Measurements from ENCODE around the gene OLIG2. TPM values are rescaled to one million over a fixed set of nuclear protein-coding genes. Genes with fewer than 3 reads are reported as not detected.

OLIG2 gene
- total and polyA plus RNA-seq, 3 experiments from 2014 or later: not detected

- no peak overlapping the region for H3K27ac ChIP-seq (ENCODE audit: low read depth, low read length)
- no peak overlapping the region for H3K4me3 ChIP-seq (ENCODE audit: low read length)
- no peak overlapping the region for H3K27ac Mint-ChIP-seq
- H3K4me3 Mint-ChIP-seq: peak overlapping the region in 2 of 7 donors; percentile 1 to 4
- DNase-seq: no peak
- H3K36me3 ChIP-seq (ENCODE audit: insufficient read depth, low read length): no peaks in the 10 kb centered on the region
- POLR2A ChIA-PET: no interaction called here
- no peaks in the 10 kb centered on the region for H3K36me3 Mint-ChIP-seq
- H3K4me1 Mint-ChIP-seq: peaks cover 39 to 69% (median 46%) of the 10 kb centered on the region in 3 donors
- peaks cover 68 to 89% of the 10 kb centered on the region in 2 donors for H3K27me3 Mint-ChIP-seq
- no peaks in the 10 kb centered on the region for H3K9me3 ChIP-seq (ENCODE audit: low read length)
- peaks cover 75% of the 10 kb centered on the region for H3K27me3 ChIP-seq (ENCODE audit: insufficient read depth, low read length, poor library complexity, severe bottlenecking)
- peaks cover 22% of the 10 kb centered on the region for H3K4me1 ChIP-seq (ENCODE audit: insufficient read depth, low read length)
- peaks cover 0 to 2% (median 0%) of the 10 kb centered on the region in 5 donors for H3K9me3 Mint-ChIP-seq
- CTCF ChIA-PET: interaction anchor here (0.9 kb wide), 1 partner anchor 250 kb away, joined by 3 read pairs; the partner anchor contains the start of gene PAXBP1
Measured at GRCh38 chr21:33021667-33022066, 4.1 kb upstream of the OLIG2 start.

GRCh38 chr21:33022489-33022827 lies 3.3 kb upstream of the OLIG2 start:
- Mint-ChIP-seq H3K36me3 (no peaks in the 10 kb centered on the region), H3K27ac (peak overlapping the region in 1 of 8 donors; percentile 48), H3K9me3 (peaks cover 0 to 2% (median 0%) of the 10 kb centered on the region in 5 donors), H3K4me1 (peaks cover 40 to 74% (median 48%) of the 10 kb centered on the region in 3 donors), H3K27me3 (peaks cover 72 to 86% of the 10 kb centered on the region in 2 donors), H3K4me3 (peak overlapping the region in 5 of 7 donors; percentile 24 to 78 (median 50))
- Histone ChIP-seq H3K36me3 (ENCODE audit: insufficient read depth, low read length) (no peaks in the 10 kb centered on the region), H3K4me1 (ENCODE audit: insufficient read depth, low read length) (peaks cover 23% of the 10 kb centered on the region), H3K4me3 (ENCODE audit: low read length) (no peak overlapping the region), H3K27me3 (ENCODE audit: insufficient read depth, low read length, poor library complexity, severe bottlenecking) (peaks cover 81% of the 10 kb centered on the region), H3K9me3 (ENCODE audit: low read length) (no peaks in the 10 kb centered on the region), H3K27ac (ENCODE audit: low read depth, low read length) (no peak overlapping the region)
- DNase-seq: no peak
- POLR2A ChIA-PET: no interaction called here
- CTCF ChIA-PET: no interaction called here

DNA sequence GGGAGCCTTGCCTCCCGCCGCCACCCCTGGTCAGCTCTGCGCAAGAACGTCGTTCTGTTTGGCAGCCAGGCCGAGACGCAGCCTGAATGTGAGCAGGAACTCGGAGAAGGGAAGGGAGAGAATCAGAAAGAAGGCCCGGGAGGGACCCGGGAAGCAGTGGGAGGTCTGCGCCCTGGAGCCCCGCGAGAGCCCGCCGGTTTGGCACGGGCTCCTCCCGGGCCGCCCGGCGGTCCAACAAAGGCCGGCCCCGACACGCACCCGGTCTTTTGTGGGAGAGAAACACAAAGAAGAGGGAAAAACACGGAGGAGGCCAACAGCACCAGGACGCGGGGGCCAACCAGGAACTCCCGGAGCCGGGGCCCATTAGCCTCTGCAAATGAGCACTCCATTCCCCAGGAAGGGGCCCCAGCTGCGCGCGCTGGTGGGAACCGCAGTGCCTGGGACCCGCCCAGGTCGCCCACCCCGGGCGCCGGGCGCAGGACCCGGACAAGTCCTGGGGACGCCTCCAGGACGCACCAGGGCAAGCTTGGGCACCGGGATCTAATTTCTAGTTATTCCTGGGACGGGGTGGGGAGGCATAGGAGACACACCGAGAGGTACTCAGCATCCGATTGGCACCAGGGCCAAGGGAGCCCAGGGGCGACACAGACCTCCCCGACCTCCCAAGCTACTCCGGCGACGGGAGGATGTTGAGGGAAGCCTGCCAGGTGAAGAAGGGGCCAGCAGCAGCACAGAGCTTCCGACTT lies 2.7 kb upstream of the OLIG2 start:
- Mint-ChIP-seq H3K36me3 (no peaks in the 10 kb centered on the region), H3K27me3 (peaks cover 72 to 81% of the 10 kb centered on the region in 2 donors), H3K4me1 (peaks cover 40 to 74% (median 49%) of the 10 kb centered on the region in 3 donors), H3K27ac (peak overlapping the region in 1 of 8 donors; percentile 48), H3K9me3 (peaks cover 0 to 2% (median 0%) of the 10 kb centered on the region in 5 donors), H3K4me3 (peak overlapping the region in 6 of 7 donors; percentile 19 to 78 (median 46))
- CTCF ChIA-PET: no interaction called here
- Histone ChIP-seq H3K36me3 (ENCODE audit: insufficient read depth, low read length) (no peaks in the 10 kb centered on the region), H3K27ac (ENCODE audit: low read depth, low read length) (no peak overlapping the region), H3K4me3 (ENCODE audit: low read length) (no peak overlapping the region), H3K4me1 (ENCODE audit: insufficient read depth, low read length) (peaks cover 27% of the 10 kb centered on the region), H3K9me3 (ENCODE audit: low read length) (no peaks in the 10 kb centered on the region), H3K27me3 (ENCODE audit: insufficient read depth, low read length, poor library complexity, severe bottlenecking) (peaks cover 84% of the 10 kb centered on the region)
- POLR2A ChIA-PET: interaction anchor here (0.5 kb wide), 1 partner anchor 51 kb away, joined by 3 read pairs; no protein-coding TSS in a partner anchor
- no peak for DNase-seq

DNA sequence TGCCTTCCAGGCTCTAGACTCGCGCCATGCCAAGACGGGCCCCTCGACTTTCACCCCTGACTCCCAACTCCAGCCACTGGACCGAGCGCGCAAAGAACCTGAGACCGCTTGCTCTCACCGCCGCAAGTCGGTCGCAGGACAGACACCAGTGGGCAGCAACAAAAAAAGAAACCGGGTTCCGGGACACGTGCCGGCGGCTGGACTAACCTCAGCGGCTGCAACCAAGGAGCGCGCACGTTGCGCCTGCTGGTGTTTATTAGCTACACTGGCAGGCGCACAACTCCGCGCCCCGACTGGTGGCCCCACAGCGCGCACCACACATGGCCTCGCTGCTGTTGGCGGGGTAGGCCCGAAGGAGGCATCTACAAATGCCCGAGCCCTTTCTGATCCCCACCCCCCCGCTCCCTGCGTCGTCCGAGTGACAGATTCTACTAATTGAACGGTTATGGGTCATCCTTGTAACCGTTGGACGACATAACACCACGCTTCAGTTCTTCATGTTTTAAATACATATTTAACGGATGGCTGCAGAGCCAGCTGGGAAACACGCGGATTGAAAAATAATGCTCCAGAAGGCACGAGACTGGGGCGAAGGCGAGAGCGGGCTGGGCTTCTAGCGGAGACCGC lies 2.0 kb upstream of the OLIG2 start:
- DNase-seq: no peak
- peak overlapping the region in 3 of 8 donors; percentile 31 to 71 (median 55) for H3K27ac Mint-ChIP-seq
- Histone ChIP-seq H3K27ac (ENCODE audit: low read depth, low read length) (no peak overlapping the region), H3K36me3 (ENCODE audit: insufficient read depth, low read length) (no peaks in the 10 kb centered on the region), H3K27me3 (ENCODE audit: insufficient read depth, low read length, poor library complexity, severe bottlenecking) (peaks cover 85% of the 10 kb centered on the region), H3K4me1 (ENCODE audit: insufficient read depth, low read length) (peaks cover 34% of the 10 kb centered on the region), H3K4me3 (ENCODE audit: low read length) (no peak overlapping the region), H3K9me3 (ENCODE audit: low read length) (no peaks in the 10 kb centered on the region)
- H3K4me3 Mint-ChIP-seq: peak overlapping the region; percentile 28 to 74 (median 41)
- peaks cover 73 to 81% of the 10 kb centered on the region in 2 donors for H3K27me3 Mint-ChIP-seq
- H3K4me1 Mint-ChIP-seq: peaks cover 45 to 81% (median 55%) of the 10 kb centered on the region in 3 donors
- CTCF ChIA-PET: no interaction called here
- peaks cover 0 to 2% (median 0%) of the 10 kb centered on the region in 5 donors for H3K9me3 Mint-ChIP-seq
- no peaks in the 10 kb centered on the region for H3K36me3 Mint-ChIP-seq
- POLR2A ChIA-PET: interaction anchor here (0.5 kb wide), 1 partner anchor 50 kb away, joined by 3 read pairs; no protein-coding TSS in a partner anchor

DNA sequence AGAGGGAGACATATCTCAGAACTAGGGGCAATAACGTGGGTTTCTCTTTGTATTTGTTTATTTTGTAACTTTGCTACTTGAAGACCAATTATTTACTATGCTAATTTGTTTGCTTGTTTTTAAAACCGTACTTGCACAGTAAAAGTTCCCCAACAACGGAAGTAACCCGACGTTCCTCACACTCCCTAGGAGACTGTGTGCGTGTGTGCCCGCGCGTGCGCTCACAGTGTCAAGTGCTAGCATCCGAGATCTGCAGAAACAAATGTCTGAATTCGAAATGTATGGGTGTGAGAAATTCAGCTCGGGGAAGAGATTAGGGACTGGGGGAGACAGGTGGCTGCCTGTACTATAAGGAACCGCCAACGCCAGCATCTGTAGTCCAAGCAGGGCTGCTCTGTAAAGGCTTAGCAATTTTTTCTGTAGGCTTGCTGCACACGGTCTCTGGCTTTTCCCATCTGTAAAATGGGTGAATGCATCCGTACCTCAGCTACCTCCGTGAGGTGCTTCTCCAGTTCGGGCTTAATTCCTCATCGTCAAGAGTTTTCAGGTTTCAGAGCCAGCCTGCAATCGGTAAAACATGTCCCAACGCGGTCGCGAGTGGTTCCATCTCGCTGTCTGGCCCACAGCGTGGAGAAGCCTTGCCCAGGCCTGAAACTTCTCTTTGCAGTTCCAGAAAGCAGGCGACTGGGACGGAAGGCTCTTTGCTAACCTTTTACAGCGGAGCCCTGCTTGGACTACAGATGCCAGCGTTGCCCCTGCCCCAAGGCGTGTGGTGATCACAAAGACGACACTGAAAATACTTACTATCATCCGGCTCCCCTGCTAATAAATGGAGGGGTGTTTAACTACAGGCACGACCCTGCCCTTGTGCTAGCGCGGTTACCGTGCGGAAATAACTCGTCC lies 1.3 kb upstream of the OLIG2 start:
- no peak overlapping the region for H3K27ac ChIP-seq (ENCODE audit: low read depth, low read length)
- H3K4me3 Mint-ChIP-seq: peak overlapping the region; percentile 28 to 64 (median 41)
- peaks cover 72 to 81% of the 10 kb centered on the region in 2 donors for H3K27me3 Mint-ChIP-seq
- no peak for DNase-seq
- H3K27me3 ChIP-seq (ENCODE audit: insufficient read depth, low read length, poor library complexity, severe bottlenecking): peaks cover 85% of the 10 kb centered on the region
- CTCF ChIA-PET: no interaction called here
- no peaks in the 10 kb centered on the region for H3K36me3 Mint-ChIP-seq
- H3K4me1 ChIP-seq (ENCODE audit: insufficient read depth, low read length): peaks cover 36% of the 10 kb centered on the region
- no peak overlapping the region for H3K4me3 ChIP-seq (ENCODE audit: low read length)
- POLR2A ChIA-PET: no interaction called here
- peaks cover 45 to 81% (median 55%) of the 10 kb centered on the region in 3 donors for H3K4me1 Mint-ChIP-seq
- peak overlapping the region in 3 of 8 donors; percentile 31 to 71 (median 55) for H3K27ac Mint-ChIP-seq
- H3K36me3 ChIP-seq (ENCODE audit: insufficient read depth, low read length): no peaks in the 10 kb centered on the region
- peaks cover 0 to 2% (median 0%) of the 10 kb centered on the region in 5 donors for H3K9me3 Mint-ChIP-seq
- no peaks in the 10 kb centered on the region for H3K9me3 ChIP-seq (ENCODE audit: low read length)

DNA sequence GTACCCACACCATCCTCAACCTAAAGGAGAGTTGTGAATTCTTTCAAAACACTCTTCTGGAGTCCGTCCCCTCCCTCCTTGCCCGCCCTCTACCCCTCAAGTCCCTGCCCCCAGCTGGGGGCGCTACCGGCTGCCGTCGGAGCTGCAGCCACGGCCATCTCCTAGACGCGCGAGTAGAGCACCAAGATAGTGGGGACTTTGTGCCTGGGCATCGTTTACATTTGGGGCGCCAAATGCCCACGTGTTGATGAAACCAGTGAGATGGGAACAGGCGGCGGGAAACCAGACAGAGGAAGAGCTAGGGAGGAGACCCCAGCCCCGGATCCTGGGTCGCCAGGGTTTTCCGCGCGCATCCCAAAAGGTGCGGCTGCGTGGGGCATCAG lies 638 bp upstream of the OLIG2 start:
- POLR2A ChIA-PET: no interaction called here
- no peak for DNase-seq

DNA sequence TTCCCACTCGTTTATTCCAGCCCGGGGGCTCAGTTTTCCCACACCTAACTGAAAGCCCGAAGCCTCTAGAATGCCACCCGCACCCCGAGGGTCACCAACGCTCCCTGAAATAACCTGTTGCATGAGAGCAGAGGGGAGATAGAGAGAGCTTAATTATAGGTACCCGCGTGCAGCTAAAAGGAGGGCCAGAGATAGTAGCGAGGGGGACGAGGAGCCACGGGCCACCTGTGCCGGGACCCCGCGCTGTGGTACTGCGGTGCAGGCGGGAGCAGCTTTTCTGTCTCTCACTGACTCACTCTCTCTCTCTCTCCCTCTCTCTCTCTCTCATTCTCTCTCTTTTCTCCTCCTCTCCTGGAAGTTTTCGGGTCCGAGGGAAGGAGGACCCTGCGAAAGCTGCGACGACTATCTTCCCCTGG lies 716 bp downstream of the OLIG2 start:
- H3K4me3 Mint-ChIP-seq: peak overlapping the region in 6 of 7 donors; percentile 47 to 86 (median 58)
- peaks cover 78% of the 10 kb centered on the region for H3K27me3 ChIP-seq (ENCODE audit: insufficient read depth, low read length, poor library complexity, severe bottlenecking)
- CTCF ChIA-PET: no interaction called here

More for the DNA sequence above, 638 bp upstream of the OLIG2 start:
- peak overlapping the region in 2 of 7 donors; percentile 26 to 45 for H3K4me3 Mint-ChIP-seq
- Histone ChIP-seq H3K36me3 (ENCODE audit: insufficient read depth, low read length) (no peaks in the 10 kb centered on the region), H3K27ac (ENCODE audit: low read depth, low read length) (no peak overlapping the region), H3K4me1 (ENCODE audit: insufficient read depth, low read length) (peaks cover 37% of the 10 kb centered on the region), H3K4me3 (ENCODE audit: low read length) (no peak overlapping the region), H3K9me3 (ENCODE audit: low read length) (no peaks in the 10 kb centered on the region), H3K27me3 (ENCODE audit: insufficient read depth, low read length, poor library complexity, severe bottlenecking) (peaks cover 87% of the 10 kb centered on the region)
- H3K27me3 Mint-ChIP-seq: peaks cover 77 to 84% of the 10 kb centered on the region in 2 donors
- H3K27ac Mint-ChIP-seq: peak overlapping the region in 2 of 8 donors; percentile 31 to 55
- peaks cover 44 to 83% (median 54%) of the 10 kb centered on the region in 3 donors for H3K4me1 Mint-ChIP-seq
- H3K36me3 Mint-ChIP-seq: no peaks in the 10 kb centered on the region
- H3K9me3 Mint-ChIP-seq: peaks cover 0 to 2% (median 0%) of the 10 kb centered on the region in 5 donors
- CTCF ChIA-PET: no interaction called here

More for the DNA sequence above, 716 bp downstream of the OLIG2 start:
- H3K9me3 Mint-ChIP-seq: peaks cover 0 to 2% (median 0%) of the 10 kb centered on the region in 5 donors
- peaks cover 33% of the 10 kb centered on the region for H3K4me1 ChIP-seq (ENCODE audit: insufficient read depth, low read length)
- no peak for DNase-seq
- H3K27ac Mint-ChIP-seq: peak overlapping the region in 2 of 8 donors; percentile 43 to 59
- no peaks in the 10 kb centered on the region for H3K36me3 ChIP-seq (ENCODE audit: insufficient read depth, low read length)
- no peaks in the 10 kb centered on the region for H3K36me3 Mint-ChIP-seq
- peaks cover 76 to 83% of the 10 kb centered on the region in 2 donors for H3K27me3 Mint-ChIP-seq
- POLR2A ChIA-PET: no interaction called here
- no peak overlapping the region for H3K4me3 ChIP-seq (ENCODE audit: low read length)
- H3K4me1 Mint-ChIP-seq: peaks cover 36 to 69% (median 49%) of the 10 kb centered on the region in 3 donors
- no peaks in the 10 kb centered on the region for H3K9me3 ChIP-seq (ENCODE audit: low read length)
- no peak overlapping the region for H3K27ac ChIP-seq (ENCODE audit: low read depth, low read length)

Measured in CD8-positive, alpha-beta memory T cell (primary cell).